HCT116 (cell line): Measurements from ENCODE around the gene LCN1. TPM values are rescaled to one million over a fixed set of nuclear protein-coding genes. Genes with fewer than 3 reads are reported as not detected.

Source experiments
- ATAC-seq: fragments of 200-7000 bp; cut with Tn5 transposase; 2 replicates; pipeline ENCODE4 v1.9.1; 2020; ENCODE audit warnings: mild to moderate bottlenecking, moderate library complexity
- BruUV-seq: library from RNA; stranded (reverse); fragments of 400-500 nt; replicated peaks from 2 replicates; lab custom pipeline; 2021; lab: Mats Ljungman, UMichigan
- CTCF ChIA-PET: fragments of 300-600 bp; sonication (Branson Sonifier 250); formaldehyde crosslinking; loops from one replicate; lab custom pipeline; 2021; ENCODE audit warnings: antibody characterized with exemption; lab: Charles Lee
- POLR2A ChIA-PET: fragments of 300-600, 350-600 bp; sonication (Branson Sonifier 250); formaldehyde crosslinking; loops from one replicate; lab custom pipeline; 2021; ENCODE audit warnings: antibody characterized with exemption; lab: Charles Lee
- RAD21 ChIA-PET, 2 experiments: fragments of 300-600 bp; sonication (Branson Sonifier 250); formaldehyde crosslinking; loops; one replicate each; lab custom pipeline; 2023; ENCODE audit warnings: low total read pairs in 2 of 2; ENCODE audit not compliant: uncharacterized antibody in 2 of 2, unreplicated experiment in 2 of 2, low non-redundant PET in 1 of 2; lab: Charles Lee
- DNase-seq: peaks from one replicate; pipeline ENCODE4 v3.0.0-alpha.2; 2010; ENCODE audit warnings: low read depth, low spot score
- H2AFZ ChIP-seq: fragments of 200-600 bp; shearing (Covaris generic), sonication (generic); 2 replicates; pipeline ENCODE4 v1.6.1; 2017; ENCODE audit warnings: low read depth, mixed run types, mixed read lengths, antibody characterized with exemption, low read length; ENCODE audit not compliant: poor library complexity, severe bottlenecking
- H3K27ac ChIP-seq: 2 replicates; pipeline ENCODE4 v1.5.1; 2012; ENCODE audit warnings: low read depth, low read length
- H3K27me3 ChIP-seq: fragments of 200-600 bp; sonication (generic); 2 replicates; pipeline ENCODE4 v1.6.1; 2016; ENCODE audit warnings: mixed run types, low read length, mixed read lengths; ENCODE audit not compliant: insufficient read depth
- H3K36me3 ChIP-seq, 2 experiments: fragments of 200-500 bp in 1 of 2; fragments of 200-600 bp in 1 of 2; sonication (Bioruptor generic) in 1 of 2; sonication (generic) in 1 of 2; 2 replicates each; pipeline versions ENCODE4 v1.5.1 to v1.6.1; 2014 to 2016; ENCODE audit warnings: low read length in 2 of 2, inconsistent platforms in 1 of 2, mixed read lengths in 1 of 2, mixed run types in 1 of 2; ENCODE audit not compliant: insufficient read depth in 2 of 2, control insufficient read depth in 1 of 2
- H3K4me1 ChIP-seq, 2 experiments: fragments of 200-600 bp in 1 of 2; sonication (generic) in 1 of 2; 2 replicates each; pipeline versions ENCODE4 v1.5.1 to v1.6.1; 2012 to 2017; ENCODE audit warnings: low read length in 2 of 2, inconsistent platforms in 1 of 2, mild to moderate bottlenecking in 1 of 2, mixed read lengths in 1 of 2, mixed run types in 1 of 2, moderate library complexity in 1 of 2; ENCODE audit not compliant: insufficient read depth in 2 of 2, control insufficient read depth in 1 of 2
- H3K4me2 ChIP-seq: fragments of 200-600 bp; sonication (generic); 2 replicates; pipeline ENCODE4 v1.6.1; 2017; ENCODE audit warnings: mixed run types, low read length, mixed read lengths
- H3K4me3 ChIP-seq, 2 experiments: fragments of 200-600 bp in 1 of 2; sonication (generic) in 1 of 2; replicated peaks in 1 of 2; 2 replicates each; pipeline ENCODE4 v1.5.1; 2011 to 2016; ENCODE audit warnings: low read length in 2 of 2, control low read depth in 1 of 2, low read depth in 1 of 2, mild to moderate bottlenecking in 1 of 2, mixed read lengths in 1 of 2, mixed run types in 1 of 2
- H3K79me2 ChIP-seq: fragments of 200-600 bp; sonication (generic); 2 replicates; pipeline ENCODE4 v1.6.1; 2017; ENCODE audit warnings: mild to moderate bottlenecking, mixed run types, low read length, moderate library complexity, mixed read lengths; ENCODE audit not compliant: insufficient read depth
- H3K9ac ChIP-seq: fragments of 200-600 bp; sonication (generic); 2 replicates; pipeline ENCODE4 v1.6.1; 2016; ENCODE audit warnings: low read length, mixed read lengths
- H3K9me2 ChIP-seq: fragments of 200-600 bp; sonication (generic), shearing (Covaris generic); 2 replicates; pipeline ENCODE4 v1.6.1; 2017; ENCODE audit warnings: mixed run types, mild to moderate bottlenecking, moderate library complexity; ENCODE audit not compliant: insufficient read depth
- H3K9me3 ChIP-seq, 2 experiments: fragments of 200-500 bp in 1 of 2; fragments of 200-600 bp in 1 of 2; sonication (Bioruptor generic) in 1 of 2; sonication (generic) in 1 of 2; 2 replicates each; pipeline ENCODE4 v1.6.1; 2014 to 2017; ENCODE audit warnings: low read length in 2 of 2, mixed read lengths in 2 of 2, inconsistent platforms in 1 of 2, low read depth in 1 of 2, mild to moderate bottlenecking in 1 of 2, mixed run types in 1 of 2, moderate library complexity in 1 of 2; ENCODE audit not compliant: control insufficient read depth in 1 of 2, insufficient read depth in 1 of 2
- H4K20me1 ChIP-seq: fragments of 200-600 bp; sonication (generic), shearing (Covaris generic); 2 replicates; pipeline ENCODE4 v1.6.1; 2017; ENCODE audit warnings: mixed run types, mild to moderate bottlenecking, moderate library complexity; ENCODE audit not compliant: insufficient read depth
- ATF3 ChIP-seq: IDR thresholded peaks from 2 replicates; pipeline ENCODE4 v1.6.1; 2012
- CBX3 ChIP-seq: IDR thresholded peaks from 2 replicates; pipeline ENCODE4 v1.6.1; 2012; ENCODE audit warnings: low read depth
- CEBPB ChIP-seq: IDR thresholded peaks from 2 replicates; pipeline ENCODE4 v1.6.1; 2012; ENCODE audit warnings: low read depth
- CTCF ChIP-seq, 3 experiments: fragments of 200-600 bp in 1 of 3; sonication (generic) in 1 of 3; IDR thresholded peaks in 2 of 3; conservative IDR thresholded peaks in 1 of 3; 2 replicates each; pipeline ENCODE4 v1.5.1; 2012 to 2017; ENCODE audit warnings: low read depth in 2 of 3, low read length in 2 of 3, antibody characterized with exemption in 1 of 3, borderline replicate concordance in 1 of 3, control low read depth in 1 of 3, mild to moderate bottlenecking in 1 of 3, mixed read lengths in 1 of 3, mixed run types in 1 of 3, moderate library complexity in 1 of 3; ENCODE audit not compliant: insufficient read depth in 1 of 3
- ELF1 ChIP-seq: IDR thresholded peaks from 2 replicates; pipeline ENCODE4 v1.6.1; 2012; ENCODE audit warnings: low read depth, borderline replicate concordance
- FOSL1 ChIP-seq: IDR thresholded peaks from 2 replicates; pipeline ENCODE4 v1.6.1; 2012; ENCODE audit warnings: low read depth
- JUND ChIP-seq: IDR thresholded peaks from 2 replicates; pipeline ENCODE4 v1.6.1; 2012
- MAX ChIP-seq: IDR thresholded peaks from 2 replicates; pipeline ENCODE4 v1.6.1; 2012
- POLR2A ChIP-seq: IDR thresholded peaks from 2 replicates; pipeline ENCODE4 v1.7.0; 2011; ENCODE audit warnings: borderline replicate concordance; ENCODE audit not compliant: insufficient read depth, insufficient read length; ENCODE audit errors: extremely low read depth
- POLR2AphosphoS5 ChIP-seq: IDR thresholded peaks from 2 replicates; pipeline ENCODE4 v1.6.1; 2011; ENCODE audit warnings: mild to moderate bottlenecking, low read depth, low read length, moderate library complexity
- REST ChIP-seq: IDR thresholded peaks from 2 replicates; pipeline ENCODE4 v1.6.1; 2012; ENCODE audit warnings: low read depth
- SIN3A ChIP-seq: IDR thresholded peaks from 2 replicates; pipeline ENCODE4 v1.6.1; 2012; ENCODE audit warnings: low read depth
- SP1 ChIP-seq: IDR thresholded peaks from 2 replicates; pipeline ENCODE4 v1.6.1; 2012; ENCODE audit warnings: low read depth
- SRF ChIP-seq: IDR thresholded peaks from 2 replicates; pipeline ENCODE4 v1.6.1; 2012; ENCODE audit warnings: low read depth
- TCF7L2 ChIP-seq: IDR thresholded peaks from 2 replicates; pipeline ENCODE4 v1.7.0; 2011; ENCODE audit warnings: borderline replicate concordance, inconsistent platforms; ENCODE audit not compliant: insufficient read depth, insufficient read length; ENCODE audit errors: extremely low read depth
- YY1 ChIP-seq: IDR thresholded peaks from 2 replicates; pipeline ENCODE4 v1.6.1; 2011; ENCODE audit warnings: low read length, low read depth, moderate library complexity, mild to moderate bottlenecking; ENCODE audit not compliant: insufficient replicate concordance; ENCODE audit errors: extremely low read depth
- ZBTB33 ChIP-seq: IDR thresholded peaks from 2 replicates; pipeline ENCODE4 v1.6.1; 2011; ENCODE audit warnings: mild to moderate bottlenecking, low read length, moderate library complexity; ENCODE audit not compliant: insufficient replicate concordance; ENCODE audit errors: extremely low read depth
- ZFX ChIP-seq: fragments of 450-650 bp; IDR thresholded peaks from 2 replicates; pipeline ENCODE4 v1.6.1; 2017
- ZNF274 ChIP-seq: fragments of 200-500 bp; sonication (Bioruptor generic); IDR thresholded peaks from 2 replicates; pipeline ENCODE4 v1.6.1; 2014; ENCODE audit warnings: mild to moderate bottlenecking, low read depth, low read length, inconsistent platforms
- intact Hi-C: fragments of 100-400 bp; cut with micrococcal nuclease; formaldehyde crosslinking; loops from 2 replicates; pipeline ENCODE4 v1.10.0; 2022
- total RNA-seq: library from RNA; stranded (reverse); gene quantifications from one replicate; pipeline ENCODE4 v1.2.1, GENCODE V29; 2021; ENCODE audit not compliant: unreplicated experiment

The LCN1 gene
- total RNA-seq, 1 experiment from 2014 or later, result not detected

GRCh38 chr9:135489188-135489906 is 31.9 kb upstream of the LCN1 start:
- peaks cover 0 to 19% of the 10 kb centered on the region in 2 experiments; a peak in 3 of 4 replicates for H3K36me3 ChIP-seq
- RAD21 ChIA-PET, result no interaction called here
- BruUV-seq, result no TSS peak

More at GRCh38 chr9:135489188-135489906, 31.9 kb upstream of the LCN1 start:
- no peak overlapping the region for H2AFZ ChIP-seq
- no peak for TF ChIP-seq POLR2AphosphoS5
- TF ChIP-seq ZBTB33, result no peak
- no peak for TF ChIP-seq TCF7L2
- TF ChIP-seq REST, result no peak
- TF ChIP-seq POLR2A, result no peak
- TF ChIP-seq CBX3, result no peak
- TF ChIP-seq MAX, result no peak
- no peak for TF ChIP-seq SRF
- no peak for TF ChIP-seq FOSL1
- no peak for TF ChIP-seq ELF1
- no peak for TF ChIP-seq CTCF (IDR thresholded peaks at IDR 0.05 in 2 of 3, conservative IDR thresholded peaks at IDR 0.05 in 1 of 3; ENCODE audit: borderline replicate concordance in 1 of 3, insufficient read depth in 1 of 3, low read depth in 2 of 3, low read length in 2 of 3)
- TF ChIP-seq ZFX, result no peak
- TF ChIP-seq SIN3A, result no peak
- no peak for TF ChIP-seq JUND
- no peak for TF ChIP-seq YY1
- TF ChIP-seq SP1, result no peak
- no peak for TF ChIP-seq ZNF274
- TF ChIP-seq CEBPB, result no peak
- no peak for TF ChIP-seq ATF3
- H4K20me1 ChIP-seq, result no peaks in the 10 kb centered on the region
- H3K27me3 ChIP-seq, result no peaks in the 10 kb centered on the region
- no peak overlapping the region for H3K4me3 ChIP-seq
- POLR2A ChIA-PET, result no interaction called here
- no peaks in the 10 kb centered on the region for H3K9me3 ChIP-seq
- peaks cover 0 to 12% of the 10 kb centered on the region in 2 experiments; a peak in 2 of 4 replicates for H3K4me1 ChIP-seq
- H3K9ac ChIP-seq, result no peak overlapping the region
- H3K79me2 ChIP-seq, result no peaks in the 10 kb centered on the region
- H3K9me2 ChIP-seq, result no peaks in the 10 kb centered on the region
- CTCF ChIA-PET, result no interaction called here
- no peak overlapping the region for H3K27ac ChIP-seq
- peak; percentile 31; the same call in 1 of the 2 replicates for ATAC-seq
- no peak for DNase-seq
- intact Hi-C loops, result no loop called here
- no peak overlapping the region for H3K4me2 ChIP-seq
